ENCODE results near the gene TIMM23.
"Not testable (repeated sequence)": the region's sequence is repeated elsewhere in the genome, so short reads cannot be mapped to it uniquely, and the experiment has no call there.

Gene TIMM23, protein sequence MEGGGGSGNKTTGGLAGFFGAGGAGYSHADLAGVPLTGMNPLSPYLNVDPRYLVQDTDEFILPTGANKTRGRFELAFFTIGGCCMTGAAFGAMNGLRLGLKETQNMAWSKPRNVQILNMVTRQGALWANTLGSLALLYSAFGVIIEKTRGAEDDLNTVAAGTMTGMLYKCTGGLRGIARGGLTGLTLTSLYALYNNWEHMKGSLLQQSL

DNA sequence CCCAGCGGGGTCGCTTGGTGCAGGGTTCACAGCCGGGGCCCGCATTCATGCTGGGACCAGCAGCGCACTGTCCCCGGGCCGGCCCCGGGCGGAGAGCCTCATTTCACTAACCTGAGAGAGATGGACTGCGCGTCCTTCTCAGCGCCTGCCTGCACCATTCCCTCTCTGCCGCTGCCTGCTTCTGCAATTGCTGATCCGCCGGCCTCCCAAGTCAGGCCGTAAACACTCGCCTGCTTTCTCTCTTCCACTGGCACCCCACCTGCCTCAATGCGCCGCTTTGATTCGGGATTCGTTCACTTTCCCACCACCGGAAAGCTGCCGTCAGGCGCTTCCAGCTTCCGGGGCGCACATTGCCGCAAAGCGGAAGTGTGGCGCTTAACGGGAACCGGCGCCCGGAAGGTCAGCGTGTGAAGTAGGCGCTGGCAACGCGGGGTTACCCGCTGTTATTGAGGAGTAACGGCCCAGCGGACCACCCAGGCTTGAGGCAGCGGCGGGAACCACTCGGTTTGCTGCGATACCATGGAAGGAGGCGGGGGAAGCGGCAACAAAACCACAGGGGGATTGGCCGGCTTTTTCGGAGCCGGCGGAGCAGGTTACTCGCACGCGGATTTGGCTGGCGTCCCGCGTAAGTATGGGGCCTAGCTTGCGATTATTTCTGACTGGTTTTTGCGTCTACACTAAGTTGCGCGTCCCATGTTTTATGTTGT, at the start of gene TIMM23:
Gene TIMM23, plus strand, starts transcription at position 384 of the 707 bp plus-strand sequence. Its CDS starts 136 bp downstream, at position 520.
- not testable (repeated sequence) for H3K27me3 Mint-ChIP-seq
- peak within 1 kb of the TSS; percentile 97 for H3K4me3 Mint-ChIP-seq

GRCh38 chr10:45926790-45927189, 45.5 kb upstream of the TIMM23 start:
- H3K36me3 Mint-ChIP-seq (ENCODE audit: insufficient read depth); H3K27me3 Mint-ChIP-seq; H3K27ac Mint-ChIP-seq (ENCODE audit: low read depth); ATAC-seq (replicated peaks; ENCODE audit: extremely low read depth, poor library complexity, severe bottlenecking); H3K4me1 Mint-ChIP-seq; H3K4me3 Mint-ChIP-seq; H3K9me3 Mint-ChIP-seq; DNase-seq (ENCODE audit: low spot score in 2 of 2): not testable (repeated sequence)

More for the DNA sequence above, at the start of gene TIMM23:
- peak; percentile 76 to 78 for DNase-seq (ENCODE audit: low spot score in 2 of 2)
- peak within 1 kb of the TSS; percentile 95 for H3K27ac Mint-ChIP-seq (ENCODE audit: low read depth)
- H3K4me1 Mint-ChIP-seq = peaks cover 54% of the 10 kb centered on the region
- not testable (repeated sequence) for H3K9me3 Mint-ChIP-seq
- peak; percentile 78 for ATAC-seq (replicated peaks; ENCODE audit: extremely low read depth, poor library complexity, severe bottlenecking)
- H3K36me3 Mint-ChIP-seq (ENCODE audit: insufficient read depth) = peaks cover 12% of the 10 kb centered on the region

GRCh38 chr10:45931305-45931704, 41.0 kb upstream of the TIMM23 start:
- H3K27ac Mint-ChIP-seq (ENCODE audit: low read depth); H3K4me3 Mint-ChIP-seq; H3K4me1 Mint-ChIP-seq; ATAC-seq (replicated peaks; ENCODE audit: extremely low read depth, poor library complexity, severe bottlenecking); H3K27me3 Mint-ChIP-seq; H3K9me3 Mint-ChIP-seq; H3K36me3 Mint-ChIP-seq (ENCODE audit: insufficient read depth); DNase-seq (ENCODE audit: low spot score in 2 of 2): not testable (repeated sequence)

GRCh38 chr10:45934788-45935187, 37.5 kb upstream of the TIMM23 start:
- not testable (repeated sequence) for H3K36me3 Mint-ChIP-seq (ENCODE audit: insufficient read depth); H3K4me1 Mint-ChIP-seq; H3K27ac Mint-ChIP-seq (ENCODE audit: low read depth); H3K9me3 Mint-ChIP-seq; DNase-seq (ENCODE audit: low spot score in 2 of 2); ATAC-seq (replicated peaks; ENCODE audit: extremely low read depth, poor library complexity, severe bottlenecking); H3K27me3 Mint-ChIP-seq; H3K4me3 Mint-ChIP-seq

DNA sequence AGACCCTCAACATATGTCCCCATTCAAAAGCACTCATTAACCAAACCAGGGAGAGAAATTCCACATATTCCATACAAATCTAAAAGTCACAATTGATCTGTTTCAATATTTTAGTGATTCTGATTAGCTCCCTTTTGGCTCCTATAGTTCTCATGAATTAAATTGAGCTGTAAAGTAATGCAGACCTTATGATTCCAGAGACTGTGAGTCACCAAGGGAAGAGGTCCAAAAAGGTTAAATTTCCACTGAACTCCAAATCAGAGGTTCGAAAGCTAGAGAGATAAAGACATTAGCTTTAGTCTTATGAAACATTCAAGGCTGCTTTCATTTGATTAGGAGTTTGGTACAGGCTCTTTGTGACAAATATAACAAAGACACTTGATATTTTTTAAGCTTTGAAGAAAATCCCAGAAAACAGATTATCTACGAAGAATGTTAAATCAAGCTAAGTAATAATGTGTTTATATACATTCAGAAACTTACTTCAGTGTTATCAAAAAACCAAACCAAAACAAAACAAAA, 33.1 kb upstream of the TIMM23 start:
- not testable (repeated sequence) for H3K4me3 Mint-ChIP-seq; H3K27me3 Mint-ChIP-seq; H3K36me3 Mint-ChIP-seq (ENCODE audit: insufficient read depth); H3K4me1 Mint-ChIP-seq; DNase-seq (ENCODE audit: low spot score in 2 of 2); H3K9me3 Mint-ChIP-seq; H3K27ac Mint-ChIP-seq (ENCODE audit: low read depth); ATAC-seq (replicated peaks; ENCODE audit: extremely low read depth, poor library complexity, severe bottlenecking)

DNA sequence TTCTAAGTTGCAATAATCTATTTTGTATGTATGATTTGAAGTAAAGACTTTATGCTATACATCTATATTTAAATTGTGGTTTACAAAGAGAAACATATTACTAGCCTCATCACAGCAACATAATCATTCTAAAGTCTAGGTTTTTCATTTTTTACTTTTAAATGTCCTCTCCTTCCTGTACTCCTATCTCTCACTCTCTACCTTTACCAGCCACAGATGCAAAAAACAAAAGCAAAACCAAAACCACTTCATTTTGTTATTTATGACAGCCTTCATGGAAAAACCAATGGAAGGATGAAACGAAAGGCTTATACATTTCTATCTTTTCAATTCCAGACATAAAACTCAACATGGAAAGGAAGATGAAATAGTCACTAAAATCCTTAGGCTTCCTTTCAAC, 31.1 kb upstream of the TIMM23 start:
- ATAC-seq (replicated peaks; ENCODE audit: extremely low read depth, poor library complexity, severe bottlenecking); H3K4me1 Mint-ChIP-seq; H3K4me3 Mint-ChIP-seq; H3K27ac Mint-ChIP-seq (ENCODE audit: low read depth); H3K27me3 Mint-ChIP-seq; H3K9me3 Mint-ChIP-seq; DNase-seq (ENCODE audit: low spot score in 2 of 2): not testable (repeated sequence)
- peaks cover 10% of the 10 kb centered on the region for H3K36me3 Mint-ChIP-seq (ENCODE audit: insufficient read depth)

DNA sequence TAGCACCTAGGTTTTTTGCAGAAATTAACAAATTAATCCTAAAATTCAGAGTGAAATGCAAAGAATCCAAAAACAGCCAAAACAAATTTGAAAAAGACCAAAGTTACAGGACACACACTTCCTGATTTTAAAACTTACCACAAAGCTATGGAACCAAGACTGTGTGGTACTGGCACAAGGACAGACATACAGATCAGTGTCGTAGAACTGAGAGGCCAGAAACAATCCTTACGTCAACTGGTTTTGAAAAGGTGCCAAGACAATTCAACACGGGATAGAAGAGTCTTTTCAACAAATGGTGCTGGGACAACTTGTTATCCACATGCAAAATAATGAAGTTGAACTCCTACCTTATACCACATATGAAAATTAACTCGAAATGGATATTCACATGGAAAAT, 26.8 kb upstream of the TIMM23 start:
- ATAC-seq (replicated peaks; ENCODE audit: extremely low read depth, poor library complexity, severe bottlenecking); H3K27me3 Mint-ChIP-seq; H3K4me1 Mint-ChIP-seq; H3K9me3 Mint-ChIP-seq; H3K4me3 Mint-ChIP-seq; DNase-seq (ENCODE audit: low spot score in 2 of 2); H3K27ac Mint-ChIP-seq (ENCODE audit: low read depth): not testable (repeated sequence)
- H3K36me3 Mint-ChIP-seq (ENCODE audit: insufficient read depth) = peaks cover 16% of the 10 kb centered on the region

GRCh38 chr10:45947363-45947762, 24.9 kb upstream of the TIMM23 start:
- peaks cover 19% of the 10 kb centered on the region for H3K36me3 Mint-ChIP-seq (ENCODE audit: insufficient read depth)
- ATAC-seq (replicated peaks; ENCODE audit: extremely low read depth, poor library complexity, severe bottlenecking); DNase-seq (ENCODE audit: low spot score in 2 of 2); H3K4me3 Mint-ChIP-seq; H3K4me1 Mint-ChIP-seq; H3K27me3 Mint-ChIP-seq; H3K27ac Mint-ChIP-seq (ENCODE audit: low read depth); H3K9me3 Mint-ChIP-seq: not testable (repeated sequence)

GRCh38 chr10:45948801-45949200, 23.5 kb upstream of the TIMM23 start:
- ATAC-seq (replicated peaks; ENCODE audit: extremely low read depth, poor library complexity, severe bottlenecking); H3K9me3 Mint-ChIP-seq; H3K4me3 Mint-ChIP-seq; H3K4me1 Mint-ChIP-seq; H3K27ac Mint-ChIP-seq (ENCODE audit: low read depth); DNase-seq (ENCODE audit: low spot score in 2 of 2); H3K27me3 Mint-ChIP-seq: not testable (repeated sequence)
- peaks cover 21% of the 10 kb centered on the region for H3K36me3 Mint-ChIP-seq (ENCODE audit: insufficient read depth)

DNA sequence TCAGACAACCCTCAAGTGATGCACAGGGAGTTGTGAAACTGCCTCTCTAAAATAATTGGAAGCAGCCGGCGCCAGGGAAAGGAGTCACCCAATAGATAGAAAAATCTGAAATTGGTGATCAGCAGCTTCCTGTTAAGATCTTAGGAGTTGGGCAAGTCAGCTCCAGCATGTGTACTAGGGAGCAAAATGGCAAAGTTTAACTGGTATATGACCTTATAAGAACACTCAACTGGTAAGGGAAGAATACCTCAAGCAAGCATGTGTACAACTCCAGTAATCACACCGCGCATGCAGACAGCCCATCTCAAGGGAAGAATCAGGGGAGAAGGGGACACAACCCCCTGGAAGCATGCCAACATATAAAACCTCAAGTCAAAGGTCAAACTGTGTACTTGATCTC, 17.9 kb upstream of the TIMM23 start:
- H3K9me3 Mint-ChIP-seq; H3K27ac Mint-ChIP-seq (ENCODE audit: low read depth): not testable (repeated sequence)

DNA sequence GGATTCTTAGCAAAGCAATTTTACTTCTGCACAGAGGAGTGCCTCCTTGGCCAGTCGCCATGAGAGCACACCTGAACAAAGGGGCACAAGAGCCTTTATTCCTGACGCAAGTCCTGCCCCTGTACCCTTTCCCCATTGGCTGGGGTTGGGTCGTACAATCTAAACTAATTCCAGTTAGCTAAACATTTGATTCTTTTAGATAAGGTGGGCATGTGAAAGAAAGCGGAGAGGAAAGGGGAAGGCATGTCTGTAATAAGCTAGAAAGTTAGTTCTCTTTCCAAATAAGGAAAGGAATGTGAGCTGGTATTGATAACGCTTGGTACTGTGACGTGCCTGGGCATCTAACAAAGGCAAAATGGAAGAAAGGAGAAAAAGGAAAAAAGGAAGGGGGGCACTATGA, 15.7 kb upstream of the TIMM23 start:
- not testable (repeated sequence) for DNase-seq (ENCODE audit: low spot score in 2 of 2); H3K4me1 Mint-ChIP-seq; H3K9me3 Mint-ChIP-seq; H3K27ac Mint-ChIP-seq (ENCODE audit: low read depth); H3K4me3 Mint-ChIP-seq; H3K27me3 Mint-ChIP-seq; ATAC-seq (replicated peaks; ENCODE audit: extremely low read depth, poor library complexity, severe bottlenecking)
- peaks cover 13% of the 10 kb centered on the region for H3K36me3 Mint-ChIP-seq (ENCODE audit: insufficient read depth)

More for the DNA sequence above, 17.9 kb upstream of the TIMM23 start:
- not testable (repeated sequence) for H3K4me3 Mint-ChIP-seq; ATAC-seq (replicated peaks; ENCODE audit: extremely low read depth, poor library complexity, severe bottlenecking); DNase-seq (ENCODE audit: low spot score in 2 of 2); H3K27me3 Mint-ChIP-seq; H3K4me1 Mint-ChIP-seq
- peaks cover 12% of the 10 kb centered on the region for H3K36me3 Mint-ChIP-seq (ENCODE audit: insufficient read depth)

GRCh38 chr10:45957928-45958327, 14.4 kb upstream of the TIMM23 start:
- not testable (repeated sequence) for ATAC-seq (replicated peaks; ENCODE audit: extremely low read depth, poor library complexity, severe bottlenecking)

More at GRCh38 chr10:45957928-45958327, 14.4 kb upstream of the TIMM23 start:
- Mint-ChIP-seq H3K36me3 (ENCODE audit: insufficient read depth) (peaks cover 13% of the 10 kb centered on the region), H3K27ac (ENCODE audit: low read depth) (peak overlapping the region; percentile 71)
- not testable (repeated sequence) for H3K27me3 Mint-ChIP-seq; DNase-seq (ENCODE audit: low spot score in 2 of 2); H3K4me1 Mint-ChIP-seq; H3K9me3 Mint-ChIP-seq; H3K4me3 Mint-ChIP-seq
